Ishikawa (cell line): ENCODE data around the gene SLC40A1.

Experiments used
- CREB1 ChIP-seq: IDR thresholded peaks from 2 replicates; pipeline ENCODE4 v1.6.1; 2012; ENCODE audit warnings: low read depth
- EGR1 ChIP-seq: IDR thresholded peaks from 2 replicates; pipeline ENCODE4 v1.6.1; 2012
- FOXM1 ChIP-seq: IDR thresholded peaks from 2 replicates; pipeline ENCODE4 v1.6.1; 2012; ENCODE audit warnings: low read depth, borderline replicate concordance
- RAD21 ChIP-seq: IDR thresholded peaks from 2 replicates; pipeline ENCODE4 v1.6.1; 2012; ENCODE audit warnings: low read depth
- YY1 ChIP-seq: IDR thresholded peaks from 2 replicates; pipeline ENCODE4 v1.6.1; 2012; ENCODE audit warnings: low read depth
- TF ChIP-seq, protein P1 (sequence below): IDR thresholded peaks from 2 replicates; pipeline ENCODE4 v1.6.1; 2012; ENCODE audit warnings: low read depth, mild to moderate bottlenecking
- TF ChIP-seq, protein P2 (sequence below): IDR thresholded peaks from 2 replicates; pipeline ENCODE4 v1.6.1; 2012
- TF ChIP-seq, protein P3 (sequence below): IDR thresholded peaks from 2 replicates; pipeline ENCODE4 v1.6.1; 2012

DNA sequence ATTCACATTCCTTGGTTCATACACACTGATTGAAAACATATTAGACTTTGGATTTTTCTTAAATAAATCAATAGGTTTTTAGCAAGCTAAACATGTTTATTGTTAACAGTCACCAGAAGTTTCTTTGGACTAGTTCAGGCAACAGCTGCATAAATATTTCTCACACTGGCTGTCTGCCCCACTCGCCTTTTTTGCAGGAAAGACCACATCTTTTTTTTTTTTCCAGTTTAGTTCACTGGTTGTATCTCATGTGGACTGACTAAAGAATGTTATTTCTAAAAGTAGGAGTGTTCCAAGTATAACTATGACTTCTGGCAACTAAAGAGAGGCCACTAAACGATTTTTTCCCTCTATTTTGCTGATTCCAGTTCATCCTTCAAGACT lies 31.1 kb downstream of the SLC40A1 start:
- TF ChIP-seq, protein P1, sequence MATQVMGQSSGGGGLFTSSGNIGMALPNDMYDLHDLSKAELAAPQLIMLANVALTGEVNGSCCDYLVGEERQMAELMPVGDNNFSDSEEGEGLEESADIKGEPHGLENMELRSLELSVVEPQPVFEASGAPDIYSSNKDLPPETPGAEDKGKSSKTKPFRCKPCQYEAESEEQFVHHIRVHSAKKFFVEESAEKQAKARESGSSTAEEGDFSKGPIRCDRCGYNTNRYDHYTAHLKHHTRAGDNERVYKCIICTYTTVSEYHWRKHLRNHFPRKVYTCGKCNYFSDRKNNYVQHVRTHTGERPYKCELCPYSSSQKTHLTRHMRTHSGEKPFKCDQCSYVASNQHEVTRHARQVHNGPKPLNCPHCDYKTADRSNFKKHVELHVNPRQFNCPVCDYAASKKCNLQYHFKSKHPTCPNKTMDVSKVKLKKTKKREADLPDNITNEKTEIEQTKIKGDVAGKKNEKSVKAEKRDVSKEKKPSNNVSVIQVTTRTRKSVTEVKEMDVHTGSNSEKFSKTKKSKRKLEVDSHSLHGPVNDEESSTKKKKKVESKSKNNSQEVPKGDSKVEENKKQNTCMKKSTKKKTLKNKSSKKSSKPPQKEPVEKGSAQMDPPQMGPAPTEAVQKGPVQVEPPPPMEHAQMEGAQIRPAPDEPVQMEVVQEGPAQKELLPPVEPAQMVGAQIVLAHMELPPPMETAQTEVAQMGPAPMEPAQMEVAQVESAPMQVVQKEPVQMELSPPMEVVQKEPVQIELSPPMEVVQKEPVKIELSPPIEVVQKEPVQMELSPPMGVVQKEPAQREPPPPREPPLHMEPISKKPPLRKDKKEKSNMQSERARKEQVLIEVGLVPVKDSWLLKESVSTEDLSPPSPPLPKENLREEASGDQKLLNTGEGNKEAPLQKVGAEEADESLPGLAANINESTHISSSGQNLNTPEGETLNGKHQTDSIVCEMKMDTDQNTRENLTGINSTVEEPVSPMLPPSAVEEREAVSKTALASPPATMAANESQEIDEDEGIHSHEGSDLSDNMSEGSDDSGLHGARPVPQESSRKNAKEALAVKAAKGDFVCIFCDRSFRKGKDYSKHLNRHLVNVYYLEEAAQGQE, result no peak
- TF ChIP-seq FOXM1, result no peak
- no peak for TF ChIP-seq YY1
- TF ChIP-seq CREB1, result no peak
- no peak for TF ChIP-seq EGR1
- TF ChIP-seq, protein P2, sequence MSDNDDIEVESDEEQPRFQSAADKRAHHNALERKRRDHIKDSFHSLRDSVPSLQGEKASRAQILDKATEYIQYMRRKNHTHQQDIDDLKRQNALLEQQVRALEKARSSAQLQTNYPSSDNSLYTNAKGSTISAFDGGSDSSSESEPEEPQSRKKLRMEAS, result no peak
- TF ChIP-seq, protein P3, sequence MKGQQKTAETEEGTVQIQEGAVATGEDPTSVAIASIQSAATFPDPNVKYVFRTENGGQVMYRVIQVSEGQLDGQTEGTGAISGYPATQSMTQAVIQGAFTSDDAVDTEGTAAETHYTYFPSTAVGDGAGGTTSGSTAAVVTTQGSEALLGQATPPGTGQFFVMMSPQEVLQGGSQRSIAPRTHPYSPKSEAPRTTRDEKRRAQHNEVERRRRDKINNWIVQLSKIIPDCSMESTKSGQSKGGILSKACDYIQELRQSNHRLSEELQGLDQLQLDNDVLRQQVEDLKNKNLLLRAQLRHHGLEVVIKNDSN, result no peak
- no peak for TF ChIP-seq RAD21
